Calu3 (cell line): Measurements from ENCODE around the gene FRK. TPM values are rescaled to one million over a fixed set of nuclear protein-coding genes. Genes with fewer than 3 reads are reported as not detected.
A peak's percentile ranks its signal among the peaks of the same experiment; 100 is the strongest.
"Not testable (repeated sequence)": the region's sequence is repeated elsewhere in the genome, so short reads cannot be mapped to it uniquely, and the experiment has no call there.

Experiments
- BruUV-seq: library from RNA; stranded (reverse); fragments of 400-500 nt; replicated peaks from 2 replicates; lab custom pipeline; 2021; lab: Mats Ljungman, UMichigan
- CTCF ChIA-PET: fragments of 300-600 bp; sonication (Branson Sonifier 250); formaldehyde crosslinking; loops from one replicate; lab custom pipeline; 2022; ENCODE audit warnings: antibody characterized with exemption; lab: Charles Lee
- DNase-seq: peaks from one replicate; pipeline ENCODE4 v3.0.0; 2022
- H3K27ac Mint-ChIP-seq: one replicate; pipeline ENCODE4 v1.8.0; 2022; ENCODE audit warnings: mixed read lengths; ENCODE audit not compliant: unreplicated experiment
- H3K27me3 Mint-ChIP-seq: one replicate; pipeline ENCODE4 v1.8.0; 2022; ENCODE audit warnings: mixed read lengths; ENCODE audit not compliant: unreplicated experiment
- H3K36me3 Mint-ChIP-seq: one replicate; pipeline ENCODE4 v1.8.0; 2022; ENCODE audit warnings: mild to moderate bottlenecking, moderate library complexity, mixed read lengths; ENCODE audit not compliant: insufficient read depth, unreplicated experiment
- H3K4me1 Mint-ChIP-seq: one replicate; pipeline ENCODE4 v1.8.0; 2022; ENCODE audit warnings: mild to moderate bottlenecking, low read depth, mixed read lengths; ENCODE audit not compliant: unreplicated experiment
- H3K4me3 Mint-ChIP-seq: one replicate; pipeline ENCODE4 v1.8.0; 2022; ENCODE audit warnings: mild to moderate bottlenecking, low read depth, moderate library complexity, mixed read lengths; ENCODE audit not compliant: unreplicated experiment
- H3K9me3 Mint-ChIP-seq: one replicate; pipeline ENCODE4 v1.8.0; 2022; ENCODE audit warnings: low read depth, mixed read lengths; ENCODE audit not compliant: unreplicated experiment
- intact Hi-C: fragments of 100-400 bp; cut with micrococcal nuclease; formaldehyde crosslinking; loops from one replicate; pipeline ENCODE4 v1.10.0; 2022; ENCODE audit not compliant: unreplicated experiment
- total RNA-seq: library from RNA; stranded (reverse); gene quantifications from 2 replicates; pipeline ENCODE4 v1.2.3, GENCODE V29; 2022
- TF ChIP-seq, protein P1 (sequence below): fragments of 200-600 bp; IDR thresholded peaks from one replicate; pipeline ENCODE4 v1.8.0; 2022; ENCODE audit warnings: antibody characterized with exemption; ENCODE audit not compliant: unreplicated experiment

The FRK gene
- total RNA-seq, 1 experiment from 2014 or later, result 21.2 TPM

DNA sequence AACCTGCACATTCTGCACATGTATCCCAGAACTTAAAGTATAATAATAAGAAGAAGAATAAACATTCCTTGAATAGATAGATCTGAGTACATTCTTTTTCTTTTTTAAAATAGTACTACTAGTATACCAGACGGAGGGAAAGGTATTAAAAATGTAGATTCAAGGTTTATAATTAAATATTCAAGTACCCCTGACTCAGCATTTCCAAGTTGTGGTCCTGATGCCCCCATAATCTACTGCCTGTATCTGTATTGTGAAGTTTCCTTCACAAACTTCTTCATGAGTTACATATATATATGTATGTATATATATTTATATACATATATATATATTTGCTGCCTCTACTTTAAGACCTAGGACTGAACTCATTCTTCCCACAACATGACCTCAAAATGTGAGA, 14.0 kb downstream of the FRK start:
- Mint-ChIP-seq H3K27ac (no peak overlapping the region), H3K27me3 (no peaks in the 10 kb centered on the region), H3K36me3 (peaks cover 20% of the 10 kb centered on the region), H3K9me3 (no peaks in the 10 kb centered on the region), H3K4me1 (peaks cover 62% of the 10 kb centered on the region), H3K4me3 (no peak overlapping the region)
- TF ChIP-seq, protein P1, sequence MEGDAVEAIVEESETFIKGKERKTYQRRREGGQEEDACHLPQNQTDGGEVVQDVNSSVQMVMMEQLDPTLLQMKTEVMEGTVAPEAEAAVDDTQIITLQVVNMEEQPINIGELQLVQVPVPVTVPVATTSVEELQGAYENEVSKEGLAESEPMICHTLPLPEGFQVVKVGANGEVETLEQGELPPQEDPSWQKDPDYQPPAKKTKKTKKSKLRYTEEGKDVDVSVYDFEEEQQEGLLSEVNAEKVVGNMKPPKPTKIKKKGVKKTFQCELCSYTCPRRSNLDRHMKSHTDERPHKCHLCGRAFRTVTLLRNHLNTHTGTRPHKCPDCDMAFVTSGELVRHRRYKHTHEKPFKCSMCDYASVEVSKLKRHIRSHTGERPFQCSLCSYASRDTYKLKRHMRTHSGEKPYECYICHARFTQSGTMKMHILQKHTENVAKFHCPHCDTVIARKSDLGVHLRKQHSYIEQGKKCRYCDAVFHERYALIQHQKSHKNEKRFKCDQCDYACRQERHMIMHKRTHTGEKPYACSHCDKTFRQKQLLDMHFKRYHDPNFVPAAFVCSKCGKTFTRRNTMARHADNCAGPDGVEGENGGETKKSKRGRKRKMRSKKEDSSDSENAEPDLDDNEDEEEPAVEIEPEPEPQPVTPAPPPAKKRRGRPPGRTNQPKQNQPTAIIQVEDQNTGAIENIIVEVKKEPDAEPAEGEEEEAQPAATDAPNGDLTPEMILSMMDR, result no peak
- intact Hi-C loops, result no loop called here
- BruUV-seq, result no TSS peak
- CTCF ChIA-PET, result interaction anchor here (1.3 kb wide), 1 partner anchor 9 kb away, joined by 3 read pairs; no protein-coding TSS in a partner anchor
- no peak for DNase-seq

DNA sequence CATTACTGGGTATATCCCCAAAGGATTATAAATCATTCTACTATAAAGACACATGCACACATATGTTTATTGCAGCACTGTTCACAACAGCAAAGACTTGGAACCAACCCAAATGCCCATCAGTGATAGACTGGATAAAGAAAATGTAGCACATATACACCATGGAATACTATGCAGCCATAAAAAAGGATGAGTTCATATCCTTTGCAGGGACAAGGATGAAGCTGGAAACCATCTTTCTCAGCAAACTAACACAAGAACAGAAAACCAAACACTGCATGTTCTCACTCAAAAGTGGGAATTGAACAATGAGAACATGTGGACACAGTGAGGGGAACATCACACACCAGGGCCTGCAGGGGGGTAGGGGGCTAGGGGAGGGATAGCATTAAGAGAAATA, 14.4 kb downstream of the FRK start:
- BruUV-seq, intact Hi-C loops, DNase-seq, H3K9me3 Mint-ChIP-seq, H3K27ac Mint-ChIP-seq, H3K4me3 Mint-ChIP-seq, CTCF ChIA-PET, H3K27me3 Mint-ChIP-seq: not testable (repeated sequence)
- Mint-ChIP-seq H3K36me3 (peaks cover 25% of the 10 kb centered on the region), H3K4me1 (peaks cover 66% of the 10 kb centered on the region)

DNA sequence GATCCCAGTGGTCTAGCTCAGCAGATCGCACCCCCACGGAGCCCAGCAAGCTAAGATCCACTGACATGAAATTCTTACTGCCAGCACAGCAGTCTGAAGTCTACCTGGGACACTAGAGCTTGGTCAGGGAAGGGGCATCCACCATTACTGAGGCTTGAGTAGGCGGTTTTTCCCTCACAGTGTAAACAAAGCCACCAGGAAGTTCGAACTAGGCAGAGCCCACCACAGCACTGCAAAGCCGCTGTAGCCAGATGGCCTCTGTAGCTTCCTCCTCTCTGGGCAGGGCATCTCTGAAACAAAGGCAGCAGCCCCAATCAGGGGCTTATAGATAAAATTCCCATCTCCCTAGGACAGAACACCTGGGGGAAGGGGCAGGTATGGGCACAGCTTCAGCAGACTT, 18.8 kb downstream of the FRK start:
- Mint-ChIP-seq H3K27me3 (no peaks in the 10 kb centered on the region), H3K36me3 (peaks cover 15% of the 10 kb centered on the region), H3K4me1 (peaks cover 52% of the 10 kb centered on the region), H3K4me3 (peak overlapping the region; percentile 25), H3K9me3 (no peaks in the 10 kb centered on the region), H3K27ac (peak overlapping the region; percentile 37)
- TF ChIP-seq, protein P1, result no peak
- intact Hi-C loops, result loop anchor here (2.0 kb wide), 1 partner anchor 15 kb away; no protein-coding TSS in a partner anchor
- CTCF ChIA-PET, result interaction anchor here (0.6 to 1.6 kb wide), 6 partner anchors 11 to 1688 kb away, joined by 3 to 11 read pairs (median 4); partner anchors contain the start of gene FRK
- no TSS peak for BruUV-seq
- DNase-seq, result no peak

DNA sequence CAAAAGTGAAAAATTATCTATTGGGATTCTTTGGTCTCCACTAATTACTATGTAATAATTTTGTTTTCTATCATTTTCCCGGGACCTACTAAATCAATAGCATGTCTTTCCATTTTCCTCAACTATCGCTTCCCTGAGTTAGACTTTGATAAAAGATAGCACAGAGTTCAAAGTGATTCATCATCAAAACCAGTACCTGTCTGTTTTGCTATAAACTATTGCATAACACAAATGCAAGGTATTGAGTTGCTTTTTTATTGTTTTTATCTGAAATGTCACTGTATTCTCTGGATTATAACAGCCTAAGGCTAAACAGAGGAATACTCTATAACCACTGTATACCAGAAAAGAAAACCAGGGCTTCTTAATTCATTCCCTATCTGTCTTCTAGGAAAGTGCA, 19.7 kb downstream of the FRK start:
- Mint-ChIP-seq H3K36me3 (peaks cover 15% of the 10 kb centered on the region), H3K4me3 (peak overlapping the region; percentile 25), H3K9me3 (no peaks in the 10 kb centered on the region), H3K4me1 (peaks cover 55% of the 10 kb centered on the region), H3K27ac (peak overlapping the region; percentile 37), H3K27me3 (no peaks in the 10 kb centered on the region)
- no TSS peak for BruUV-seq
- intact Hi-C loops, result no loop called here
- no peak for DNase-seq
- TF ChIP-seq, protein P1, result no peak
- CTCF ChIA-PET, result interaction anchor here (1.2 kb wide), 1 partner anchor 14 kb away, joined by 4 read pairs; no protein-coding TSS in a partner anchor

DNA sequence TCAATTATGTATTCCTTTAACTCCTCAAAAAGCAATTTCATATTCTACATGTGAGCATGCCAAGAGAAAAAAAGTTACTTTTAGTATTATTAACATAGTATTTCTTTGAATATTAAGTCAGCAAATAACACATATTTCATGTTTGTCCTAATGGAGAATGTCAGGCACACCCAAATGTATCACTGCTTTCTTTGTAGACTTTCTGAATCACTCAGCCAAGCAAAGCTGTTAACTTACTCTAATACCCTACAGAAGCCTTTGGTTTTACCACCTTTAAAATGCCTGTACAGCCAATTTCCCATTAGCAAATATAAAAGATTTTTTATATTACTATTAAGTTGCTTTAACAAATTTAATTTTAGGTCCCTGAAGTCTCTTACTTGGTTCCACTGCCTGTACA, 23.8 kb downstream of the FRK start:
- no TSS peak for BruUV-seq
- no peak for DNase-seq
- H3K4me1 Mint-ChIP-seq, result peaks cover 60% of the 10 kb centered on the region
- H3K4me3 Mint-ChIP-seq, result no peak overlapping the region
- H3K27ac Mint-ChIP-seq, result no peak overlapping the region
- H3K36me3 Mint-ChIP-seq, result peaks cover 13% of the 10 kb centered on the region
- TF ChIP-seq, protein P1, result no peak
- intact Hi-C loops, result no loop called here
- H3K9me3 Mint-ChIP-seq, result no peaks in the 10 kb centered on the region
- CTCF ChIA-PET, result interaction anchor here (1.4 kb wide), 1 partner anchor 26 kb away, joined by 4 read pairs; no protein-coding TSS in a partner anchor
- no peaks in the 10 kb centered on the region for H3K27me3 Mint-ChIP-seq
